Trophoblast cell (in vitro differentiated cells and primary cell): ENCODE results near the gene ARIH2.

Source experiments
- DNase-seq, 2 donors: peaks; one replicate each; pipeline ENCODE4 v3.0.0-alpha.2; 2016
- H2AFZ ChIP-seq: 2 replicates; pipeline ENCODE4 v1.6.1; 2013; ENCODE audit warnings: low read length, moderate library complexity, mild to moderate bottlenecking; ENCODE audit not compliant: insufficient read depth, poor library complexity
- H2AK5ac ChIP-seq: 2 replicates; pipeline ENCODE4 v1.6.1; 2013; ENCODE audit warnings: mild to moderate bottlenecking, low read length
- H2BK120ac ChIP-seq: 2 replicates; pipeline ENCODE4 v1.6.1; 2013; ENCODE audit warnings: low read length, mild to moderate bottlenecking, moderate library complexity; ENCODE audit not compliant: insufficient read depth, poor library complexity
- H2BK12ac ChIP-seq: 2 replicates; pipeline ENCODE4 v1.6.1; 2013; ENCODE audit warnings: mild to moderate bottlenecking, low read length, moderate library complexity
- H2BK5ac ChIP-seq: 2 replicates; pipeline ENCODE4 v1.6.1; 2013; ENCODE audit warnings: low read length, low read depth, moderate library complexity, mild to moderate bottlenecking; ENCODE audit not compliant: poor library complexity
- H3K14ac ChIP-seq: 2 replicates; pipeline ENCODE4 v1.6.1; 2013; ENCODE audit warnings: mild to moderate bottlenecking, low read length
- H3K18ac ChIP-seq: 2 replicates; pipeline ENCODE4 v1.6.1; 2013; ENCODE audit warnings: mild to moderate bottlenecking, low read length
- H3K23ac ChIP-seq: 2 replicates; pipeline ENCODE4 v1.6.1; 2013; ENCODE audit warnings: low read length
- H3K27ac ChIP-seq: 2 replicates; pipeline ENCODE4 v1.5.1; 2013; ENCODE audit warnings: low read depth, mild to moderate bottlenecking, inconsistent platforms, low read length, moderate library complexity
- H3K27me3 ChIP-seq: 2 replicates; pipeline ENCODE4 v1.6.1; 2013; ENCODE audit warnings: inconsistent platforms, mild to moderate bottlenecking, low read length, moderate library complexity; ENCODE audit not compliant: insufficient read depth
- H3K36me3 ChIP-seq, 2 experiments: 1 replicate in 1 of 2; 2 replicates in 1 of 2; pipeline ENCODE4 v1.6.1; 2013; ENCODE audit warnings: low read length in 2 of 2, mild to moderate bottlenecking in 2 of 2, moderate library complexity in 1 of 2; ENCODE audit not compliant: insufficient read depth in 2 of 2, control insufficient read depth in 1 of 2
- H3K4ac ChIP-seq: 2 replicates; pipeline ENCODE4 v1.6.1; 2013; ENCODE audit warnings: low read depth, mild to moderate bottlenecking, low read length, moderate library complexity
- H3K4me1 ChIP-seq, 2 experiments: 1 replicate in 1 of 2; 2 replicates in 1 of 2; pipeline ENCODE4 v1.6.1; 2013; ENCODE audit warnings: low read length in 2 of 2, mild to moderate bottlenecking in 2 of 2, moderate library complexity in 1 of 2; ENCODE audit not compliant: insufficient read depth in 2 of 2, control insufficient read depth in 1 of 2
- H3K4me2 ChIP-seq: 2 replicates; pipeline ENCODE4 v1.6.1; 2013; ENCODE audit warnings: inconsistent platforms, mild to moderate bottlenecking, low read length, moderate library complexity
- H3K4me3 ChIP-seq: 2 replicates; pipeline ENCODE4 v1.5.1; 2013; ENCODE audit warnings: mild to moderate bottlenecking, low read depth, low read length, inconsistent platforms
- H3K79me1 ChIP-seq: one replicate; pipeline ENCODE4 v1.6.1; 2013; ENCODE audit warnings: low read length
- H3K79me2 ChIP-seq: 2 replicates; pipeline ENCODE4 v1.6.1; 2013; ENCODE audit warnings: low read length, mild to moderate bottlenecking; ENCODE audit not compliant: control insufficient read depth, insufficient read depth, poor library complexity
- H3K9ac ChIP-seq: 2 replicates; pipeline ENCODE4 v1.6.1; 2013; ENCODE audit warnings: mild to moderate bottlenecking, low read length
- H3K9me3 ChIP-seq: 2 replicates; pipeline ENCODE4 v1.6.1; 2013; ENCODE audit warnings: low read depth, mild to moderate bottlenecking, control low read depth, inconsistent platforms, low read length; ENCODE audit not compliant: insufficient read depth
- H4K12ac ChIP-seq: 2 replicates; pipeline ENCODE4 v1.6.1; 2013; ENCODE audit warnings: low read depth, mild to moderate bottlenecking, low read length, moderate library complexity
- H4K8ac ChIP-seq: 2 replicates; pipeline ENCODE4 v1.6.1; 2013; ENCODE audit warnings: low read depth, mild to moderate bottlenecking, low read length, moderate library complexity
- H4K91ac ChIP-seq: one replicate; pipeline ENCODE4 v1.6.1; 2013; ENCODE audit warnings: low read depth, mild to moderate bottlenecking, low read length, moderate library complexity
- WGBS: extraction: QIAGEN DNeasy Blood & Tissue Kit; methylation state at CpG from one replicate; pipeline ENCODE4 v1.1.7; 2013; ENCODE audit warnings: missing lambda C conversion rate; ENCODE audit not compliant: insufficient read length, insufficient coverage; ENCODE audit errors: extremely low coverage; 5-methylcytosine and 5-hydroxymethylcytosine counted together

ARIH2 gene

GRCh38 chr3:48982686-48983085 is 64.0 kb downstream of the ARIH2 start:
- no peak overlapping the region for H3K4ac ChIP-seq
- no peak for DNase-seq
- no peak overlapping the region for H3K4me2 ChIP-seq
- H3K14ac ChIP-seq: no peak overlapping the region
- no peak overlapping the region for H2BK12ac ChIP-seq
- H4K91ac ChIP-seq: no peak overlapping the region
- H3K79me1 ChIP-seq: no peaks in the 10 kb centered on the region
- H3K36me3 ChIP-seq: peaks cover 37 to 54% of the 10 kb centered on the region in 2 experiments
- no peak overlapping the region for H3K23ac ChIP-seq
- H3K4me3 ChIP-seq: peak overlapping the region; percentile 30
- H4K12ac ChIP-seq: no peak overlapping the region
- H3K27ac ChIP-seq: no peak overlapping the region
- H3K9ac ChIP-seq: no peak overlapping the region
- no peaks in the 10 kb centered on the region for H3K9me3 ChIP-seq
- no peaks in the 10 kb centered on the region for H3K79me2 ChIP-seq
- no peak overlapping the region for H2AFZ ChIP-seq
- no peak overlapping the region for H2BK120ac ChIP-seq
- no CpG with 5 or more reads among the region's 5 CpGs for WGBS
- no peak overlapping the region for H3K18ac ChIP-seq
- H2BK5ac ChIP-seq: no peak overlapping the region
- no peak overlapping the region for H2AK5ac ChIP-seq
- peaks cover 0 to 2% of the 10 kb centered on the region in 2 experiments for H3K4me1 ChIP-seq
- no peak overlapping the region for H4K8ac ChIP-seq
- no peaks in the 10 kb centered on the region for H3K27me3 ChIP-seq

GRCh38 chr3:48983096-48983495 is 64.5 kb downstream of the ARIH2 start:
- Histone ChIP-seq H4K91ac (no peak overlapping the region), H2AFZ (no peak overlapping the region), H3K14ac (no peak overlapping the region), H3K36me3 (peaks cover 37 to 54% of the 10 kb centered on the region in 2 experiments), H3K79me2 (no peaks in the 10 kb centered on the region), H3K4me3 (peak overlapping the region; percentile 30), H4K12ac (no peak overlapping the region), H3K9me3 (no peaks in the 10 kb centered on the region), H3K27ac (no peak overlapping the region), H2AK5ac (no peak overlapping the region), H2BK5ac (no peak overlapping the region), H3K4me2 (no peak overlapping the region), H3K27me3 (no peaks in the 10 kb centered on the region), H3K23ac (no peak overlapping the region), H2BK120ac (no peak overlapping the region), H3K18ac (no peak overlapping the region), H3K4me1 (peaks cover 0 to 2% of the 10 kb centered on the region in 2 experiments), H3K4ac (no peak overlapping the region), H4K8ac (no peak overlapping the region), H3K79me1 (no peaks in the 10 kb centered on the region), H3K9ac (no peak overlapping the region), H2BK12ac (no peak overlapping the region)
- DNase-seq: no peak
- WGBS: no CpG with 5 or more reads among the region's 4 CpGs

GRCh38 chr3:48984663-48985062 is 66.0 kb downstream of the ARIH2 start:
- H4K12ac ChIP-seq: no peak overlapping the region
- H2BK12ac ChIP-seq: no peak overlapping the region
- no peak overlapping the region for H3K23ac ChIP-seq
- no peak overlapping the region for H2AFZ ChIP-seq
- no peak overlapping the region for H2BK5ac ChIP-seq
- H3K9me3 ChIP-seq: no peaks in the 10 kb centered on the region
- H3K4me2 ChIP-seq: no peak overlapping the region
- no peak for DNase-seq
- H3K27ac ChIP-seq: no peak overlapping the region
- H3K9ac ChIP-seq: no peak overlapping the region
- peaks cover 4% of the 10 kb centered on the region for H3K79me1 ChIP-seq
- H3K4ac ChIP-seq: no peak overlapping the region
- H2BK120ac ChIP-seq: no peak overlapping the region
- no peak overlapping the region for H3K14ac ChIP-seq
- H3K4me3 ChIP-seq: no peak overlapping the region
- peaks cover 32 to 43% of the 10 kb centered on the region in 2 experiments for H3K36me3 ChIP-seq
- H3K79me2 ChIP-seq: no peaks in the 10 kb centered on the region
- no peak overlapping the region for H4K91ac ChIP-seq
- H3K18ac ChIP-seq: no peak overlapping the region
- H3K27me3 ChIP-seq: no peaks in the 10 kb centered on the region
- H2AK5ac ChIP-seq: no peak overlapping the region
- H4K8ac ChIP-seq: no peak overlapping the region
- peaks cover 6 to 7% of the 10 kb centered on the region in 2 experiments for H3K4me1 ChIP-seq

GRCh38 chr3:48985831-48986376 is 67.3 kb downstream of the ARIH2 start:
- Histone ChIP-seq H2BK5ac (no peak overlapping the region), H2AFZ (no peak overlapping the region), H3K9ac (peak overlapping the region; percentile 28), H3K18ac (no peak overlapping the region), H3K4me3 (no peak overlapping the region), H2AK5ac (no peak overlapping the region), H2BK120ac (no peak overlapping the region), H3K79me1 (peaks cover 10% of the 10 kb centered on the region), H4K12ac (no peak overlapping the region), H3K23ac (no peak overlapping the region), H4K91ac (no peak overlapping the region), H3K36me3 (peaks cover 24 to 34% of the 10 kb centered on the region in 2 experiments), H3K9me3 (no peaks in the 10 kb centered on the region), H3K14ac (no peak overlapping the region), H4K8ac (no peak overlapping the region), H3K27me3 (no peaks in the 10 kb centered on the region), H2BK12ac (no peak overlapping the region), H3K27ac (no peak overlapping the region), H3K4me1 (peaks cover 11 to 13% of the 10 kb centered on the region in 2 experiments), H3K79me2 (peaks cover 3% of the 10 kb centered on the region), H3K4me2 (no peak overlapping the region), H3K4ac (no peak overlapping the region)
- no CpG with 5 or more reads among the region's 7 CpGs for WGBS
- DNase-seq: no peak
